VCaP (cell line): ENCODE data around the gene PLEKHG2.
"Not testable (repeated sequence)": the region's sequence is repeated elsewhere in the genome, so short reads cannot be mapped to it uniquely, and the experiment has no call there.

ENCODE experiments used
- H3K27ac ChIP-seq: fragments of 450-650 bp; 2 replicates; pipeline ENCODE4 v1.5.1; 2017
- TF ChIP-seq, protein P1 (sequence below): fragments of 450-650 bp; conservative IDR thresholded peaks from 2 replicates; pipeline ENCODE4 v1.5.1; 2017; ENCODE audit warnings: mild to moderate bottlenecking, moderate library complexity

Gene PLEKHG2

DNA sequence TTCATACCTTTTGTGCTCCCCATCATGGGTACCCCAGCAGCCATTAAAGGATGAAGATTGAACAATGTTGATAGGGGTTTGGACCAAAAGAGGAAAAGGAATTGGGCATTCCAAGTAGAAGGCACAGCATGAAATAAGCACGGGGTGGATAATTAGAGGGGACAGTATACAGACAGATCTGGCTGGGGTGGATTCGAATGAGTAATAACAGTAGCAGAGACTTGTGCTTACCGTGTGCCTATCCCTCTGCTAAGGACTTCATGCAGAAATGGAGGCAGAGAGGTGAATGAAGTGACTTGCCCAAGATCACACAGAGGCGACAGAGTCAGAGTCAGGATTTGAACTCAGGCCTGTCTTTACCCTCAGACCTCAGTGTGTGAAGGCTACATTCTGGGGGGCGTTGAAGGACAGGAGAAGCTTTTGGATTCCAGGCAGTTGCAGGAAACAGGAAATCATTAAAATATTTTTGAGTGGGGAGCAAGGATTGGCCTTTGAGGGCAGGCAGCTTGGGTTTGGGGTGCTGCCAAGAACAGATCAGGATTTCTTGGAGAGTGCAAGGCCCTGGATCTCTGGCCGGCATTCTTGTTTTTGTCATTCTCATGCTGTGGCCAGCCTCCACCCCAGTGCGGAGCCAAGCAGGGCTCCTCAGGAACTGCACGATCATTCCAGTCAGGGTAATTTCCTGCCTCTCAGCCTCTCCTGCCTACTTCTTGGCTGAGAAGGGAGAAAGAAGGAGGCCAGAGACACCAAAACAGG lies 40.2 kb upstream of the PLEKHG2 start:
- TF ChIP-seq, protein P1, sequence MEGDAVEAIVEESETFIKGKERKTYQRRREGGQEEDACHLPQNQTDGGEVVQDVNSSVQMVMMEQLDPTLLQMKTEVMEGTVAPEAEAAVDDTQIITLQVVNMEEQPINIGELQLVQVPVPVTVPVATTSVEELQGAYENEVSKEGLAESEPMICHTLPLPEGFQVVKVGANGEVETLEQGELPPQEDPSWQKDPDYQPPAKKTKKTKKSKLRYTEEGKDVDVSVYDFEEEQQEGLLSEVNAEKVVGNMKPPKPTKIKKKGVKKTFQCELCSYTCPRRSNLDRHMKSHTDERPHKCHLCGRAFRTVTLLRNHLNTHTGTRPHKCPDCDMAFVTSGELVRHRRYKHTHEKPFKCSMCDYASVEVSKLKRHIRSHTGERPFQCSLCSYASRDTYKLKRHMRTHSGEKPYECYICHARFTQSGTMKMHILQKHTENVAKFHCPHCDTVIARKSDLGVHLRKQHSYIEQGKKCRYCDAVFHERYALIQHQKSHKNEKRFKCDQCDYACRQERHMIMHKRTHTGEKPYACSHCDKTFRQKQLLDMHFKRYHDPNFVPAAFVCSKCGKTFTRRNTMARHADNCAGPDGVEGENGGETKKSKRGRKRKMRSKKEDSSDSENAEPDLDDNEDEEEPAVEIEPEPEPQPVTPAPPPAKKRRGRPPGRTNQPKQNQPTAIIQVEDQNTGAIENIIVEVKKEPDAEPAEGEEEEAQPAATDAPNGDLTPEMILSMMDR = no peak
- no peak overlapping the region for H3K27ac ChIP-seq

- H3K27ac ChIP-seq = no peak overlapping the region
- TF ChIP-seq, protein P1 = no peak
These were observed 39.5 kb upstream of the PLEKHG2 start for GRCh38 chr19:39372941-39373340.

GRCh38 chr19:39375929-39376328 lies 36.5 kb upstream of the PLEKHG2 start:
- H3K27ac ChIP-seq = no peak overlapping the region
- TF ChIP-seq, protein P1 = no peak

DNA sequence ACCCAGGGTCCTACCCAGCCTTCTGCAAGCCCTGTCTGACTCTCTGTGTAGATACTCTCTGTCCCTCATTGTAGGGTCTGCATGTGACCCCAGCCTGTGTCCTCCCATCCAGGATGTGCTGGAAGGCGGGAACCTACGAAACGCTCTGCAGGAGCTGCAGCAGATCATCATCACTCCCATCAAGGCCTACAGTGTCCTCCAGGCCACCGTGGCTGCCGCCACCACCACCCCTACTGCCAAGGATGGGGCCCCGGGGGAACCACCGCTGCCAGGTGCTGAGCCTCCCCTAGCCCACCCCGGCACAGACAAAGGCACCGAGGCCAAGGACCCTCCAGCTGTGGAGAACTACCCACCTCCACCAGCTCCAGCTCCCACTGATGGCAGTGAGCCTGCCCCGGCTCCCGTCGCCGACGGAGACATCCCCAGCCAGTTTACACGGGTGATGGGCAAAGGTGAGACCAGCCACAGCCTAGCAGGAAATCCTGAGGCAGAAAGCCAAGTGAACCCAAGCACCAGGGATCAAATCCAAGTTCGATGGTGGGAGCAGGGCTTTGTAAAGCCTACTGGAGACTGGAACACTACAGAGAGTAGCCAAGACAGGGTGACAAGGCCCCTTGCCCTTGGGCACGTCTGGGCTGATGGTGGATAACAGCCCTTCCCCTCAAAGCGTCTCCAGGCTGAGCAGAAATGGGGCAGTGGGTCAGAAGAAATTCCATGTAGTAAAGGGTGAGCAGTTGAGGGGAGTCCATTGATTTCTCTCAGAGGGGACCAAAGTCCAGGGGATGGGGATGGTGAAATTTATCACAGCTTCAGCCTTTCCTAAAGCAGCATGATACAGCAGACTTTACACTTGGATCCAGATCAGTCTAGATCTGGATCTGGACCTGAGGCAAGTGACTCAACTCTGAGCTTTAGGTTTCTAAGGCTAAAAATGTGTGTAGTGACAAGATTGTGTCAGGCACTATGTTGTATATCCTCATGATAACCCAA lies 34.8 kb upstream of the PLEKHG2 start:
- H3K27ac ChIP-seq = no peak overlapping the region
- TF ChIP-seq, protein P1 = no peak

- H3K27ac ChIP-seq = not testable (repeated sequence)
These were observed 33.1 kb upstream of the PLEKHG2 start for GRCh38 chr19:39379366-39379765.

DNA sequence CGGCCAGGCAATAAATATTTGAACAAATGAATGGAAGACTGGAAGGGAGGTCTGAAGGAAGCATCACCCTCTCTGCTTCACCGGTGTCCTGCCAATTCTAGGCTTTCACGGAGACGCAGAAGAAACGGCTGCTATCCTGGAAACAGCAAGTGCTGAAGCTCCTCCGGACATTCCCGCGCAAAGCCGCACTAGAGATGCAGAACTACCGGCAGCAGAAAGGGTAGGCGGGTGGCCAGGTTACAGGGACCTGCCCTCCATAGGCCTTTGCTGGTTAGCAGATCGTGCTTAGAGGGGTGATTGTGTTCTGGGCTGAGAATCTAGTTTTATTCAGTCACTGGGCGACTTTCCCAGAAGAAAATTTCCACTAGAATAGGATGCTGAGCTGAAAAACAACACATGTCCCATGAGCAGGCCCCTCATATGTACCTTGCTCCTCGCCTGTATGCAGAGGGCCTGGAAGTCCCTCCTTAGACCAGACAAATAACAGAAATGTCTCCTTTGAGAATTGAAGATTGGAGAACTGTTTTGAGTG lies 32.5 kb upstream of the PLEKHG2 start:
- TF ChIP-seq, protein P1 = no peak
- H3K27ac ChIP-seq = no peak overlapping the region

DNA sequence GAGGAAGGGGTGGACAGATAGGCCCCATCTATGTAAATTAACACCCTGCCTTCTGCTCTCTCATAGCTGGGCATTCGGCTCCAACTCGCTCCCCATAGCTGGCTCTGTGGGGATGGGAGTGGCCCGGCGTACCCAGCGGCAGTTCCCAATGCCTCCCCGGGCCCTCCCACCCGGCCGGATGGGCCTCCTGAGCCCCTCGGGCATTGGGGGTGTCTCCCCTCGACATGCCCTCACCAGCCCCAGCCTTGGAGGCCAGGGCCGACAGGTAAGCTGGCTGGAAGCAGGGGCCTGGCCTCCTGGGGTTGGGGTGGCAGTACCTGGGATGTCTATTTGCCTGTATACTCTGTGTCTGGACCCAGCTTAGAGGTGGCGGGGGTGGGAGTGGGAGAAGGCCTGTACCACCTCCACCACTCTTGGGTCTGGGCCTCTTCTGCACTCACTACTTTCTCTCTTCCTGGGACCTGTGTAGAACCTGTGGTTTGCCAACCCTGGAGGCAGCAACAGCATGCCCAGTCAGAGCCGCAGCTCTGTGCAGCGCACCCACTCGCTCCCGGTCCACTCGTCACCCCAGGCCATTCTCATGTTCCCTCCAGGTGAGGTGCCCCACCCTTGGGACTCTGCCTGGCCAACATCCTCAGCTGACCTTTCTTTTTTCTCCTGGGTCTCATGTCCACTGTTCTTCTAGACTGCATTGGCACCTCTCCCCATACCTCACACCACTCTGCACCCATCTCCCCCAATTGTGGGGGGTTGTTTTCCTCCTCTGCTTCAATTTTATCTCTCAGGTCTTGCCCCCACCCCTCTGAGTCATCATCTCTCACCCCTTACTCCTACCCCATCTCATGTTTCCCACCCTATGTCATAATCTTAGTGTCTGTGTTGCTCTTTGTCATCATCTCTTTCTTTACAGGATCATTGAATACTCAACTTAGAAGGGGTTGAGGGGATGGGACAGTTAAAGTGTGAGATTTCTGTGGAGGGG lies 31.7 kb upstream of the PLEKHG2 start:
- H3K27ac ChIP-seq = no peak overlapping the region
- TF ChIP-seq, protein P1 = no peak
